Erythroblast (primary cell): ENCODE measurements around the gene LRRC4B.

Source experiments
- GATA1 ChIP-seq: IDR thresholded peaks from 2 replicates; pipeline ENCODE4 v1.6.1; 2011; ENCODE audit warnings: low read depth, mild to moderate bottlenecking, control low read depth, low read length, moderate library complexity
- POLR2A ChIP-seq: IDR thresholded peaks from 2 replicates; pipeline ENCODE4 v1.6.1; 2011; ENCODE audit warnings: mild to moderate bottlenecking, low read length

GRCh38 chr19:50590191-50590590 is 22.0 kb upstream of the LRRC4B start:
- no peak for TF ChIP-seq POLR2A
- TF ChIP-seq GATA1, result no peak
